Small intestine (tissue), 7 donors: ENCODE measurements around the gene SFT2D1. TPM values are rescaled to one million over a fixed set of nuclear protein-coding genes. Genes with fewer than 3 reads are reported as not detected.

Source experiments
- DNase-seq, 2 donors: peaks; one replicate each; pipeline versions ENCODE4 v3.0.0 to v3.0.0-alpha.2; 2013
- FAIRE-seq: peaks from 2 replicates; lab custom pipeline; 2012; peaks lifted over from hg19 to GRCh38; lab: Jason Lieb, UNC
- H3K27ac ChIP-seq, 3 donors: one replicate each; pipeline ENCODE4 v1.5.1; 2013; ENCODE audit warnings: low read length in 2 of 3, mild to moderate bottlenecking in 2 of 3, control low read depth in 1 of 3, inconsistent platforms in 1 of 3, low read depth in 1 of 3, moderate library complexity in 1 of 3
- H3K27me3 ChIP-seq, 3 donors: one replicate each; pipeline ENCODE4 v1.6.1; 2013; ENCODE audit warnings: low read length in 3 of 3, inconsistent platforms in 1 of 3; ENCODE audit not compliant: control insufficient read depth in 3 of 3, insufficient read depth in 3 of 3
- H3K36me3 ChIP-seq, 3 donors: one replicate each; pipeline ENCODE4 v1.6.1; 2013; ENCODE audit warnings: low read length in 3 of 3, inconsistent platforms in 1 of 3, low read depth in 1 of 3, mild to moderate bottlenecking in 1 of 3, moderate library complexity in 1 of 3; ENCODE audit not compliant: control insufficient read depth in 3 of 3, insufficient read depth in 2 of 3
- H3K4me1 ChIP-seq, 3 donors: one replicate each; pipeline ENCODE4 v1.6.1; 2013; ENCODE audit warnings: low read length in 2 of 3, inconsistent platforms in 1 of 3, low read depth in 1 of 3, mild to moderate bottlenecking in 1 of 3, moderate library complexity in 1 of 3; ENCODE audit not compliant: control insufficient read depth in 3 of 3, insufficient read depth in 2 of 3
- H3K4me3 ChIP-seq, 3 donors: one replicate each; pipeline ENCODE4 v1.5.1; 2013; ENCODE audit warnings: low read length in 3 of 3, control low read depth in 1 of 3, inconsistent platforms in 1 of 3, low read depth in 1 of 3, mild to moderate bottlenecking in 1 of 3, moderate library complexity in 1 of 3
- H3K9me3 ChIP-seq, 2 donors: one replicate each; pipeline ENCODE4 v1.6.1; 2013; ENCODE audit warnings: low read depth in 1 of 2, low read length in 1 of 2; ENCODE audit not compliant: control insufficient read depth in 2 of 2, insufficient read depth in 1 of 2
- WGBS, 3 donors: extraction: QIAGEN DNeasy Blood & Tissue Kit; methylation state at CpG; one replicate each; pipeline ENCODE4 v1.1.7; 2013; 5-methylcytosine and 5-hydroxymethylcytosine counted together
- polyA plus RNA-seq, 4 donors: library from polyadenylated mRNA; stranded (reverse) in 3 of 4; unstranded in 1 of 4; fragments of 200-250 nt in 3 of 4; fragments of 120-200 nt in 1 of 4; gene quantifications; one replicate each; pipeline versions ENCODE4 v1.2.1 to v1.2.3, GENCODE V29; 2013
- donor health status: healthy with polysubstance abuse.
- donor health status: control.
- donor health status: control.
- donor health status: Bipolar disorder and iron deficiency.
- donor health status: healthy.

SFT2D1 gene
- polyA plus RNA-seq, 4 donors = 32.4 to 113 (median 64.2) TPM

DNA sequence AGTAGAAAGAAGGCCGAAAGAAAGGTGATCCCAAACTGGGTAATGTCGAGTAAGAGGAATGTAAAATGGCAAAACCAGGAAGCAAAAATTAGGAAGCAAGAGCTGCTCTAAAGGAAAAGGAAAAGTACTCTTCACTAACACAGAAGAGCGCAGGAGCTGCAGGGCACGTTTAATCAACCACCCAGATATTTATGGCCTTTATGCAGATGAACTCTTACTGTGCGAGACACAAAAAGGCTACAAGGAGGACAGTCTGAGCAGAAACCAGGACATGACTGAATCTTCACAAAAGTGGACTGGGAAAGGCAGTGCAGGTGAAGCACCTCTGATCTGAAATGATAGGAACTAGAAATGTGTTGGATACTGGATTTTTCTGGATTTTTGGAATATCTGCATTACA is 18.9 kb downstream of the SFT2D1 start:
- 86 to 89% (median 88%) methylated on average over 5 of the region's 5 CpGs for WGBS, 3 donors

DNA sequence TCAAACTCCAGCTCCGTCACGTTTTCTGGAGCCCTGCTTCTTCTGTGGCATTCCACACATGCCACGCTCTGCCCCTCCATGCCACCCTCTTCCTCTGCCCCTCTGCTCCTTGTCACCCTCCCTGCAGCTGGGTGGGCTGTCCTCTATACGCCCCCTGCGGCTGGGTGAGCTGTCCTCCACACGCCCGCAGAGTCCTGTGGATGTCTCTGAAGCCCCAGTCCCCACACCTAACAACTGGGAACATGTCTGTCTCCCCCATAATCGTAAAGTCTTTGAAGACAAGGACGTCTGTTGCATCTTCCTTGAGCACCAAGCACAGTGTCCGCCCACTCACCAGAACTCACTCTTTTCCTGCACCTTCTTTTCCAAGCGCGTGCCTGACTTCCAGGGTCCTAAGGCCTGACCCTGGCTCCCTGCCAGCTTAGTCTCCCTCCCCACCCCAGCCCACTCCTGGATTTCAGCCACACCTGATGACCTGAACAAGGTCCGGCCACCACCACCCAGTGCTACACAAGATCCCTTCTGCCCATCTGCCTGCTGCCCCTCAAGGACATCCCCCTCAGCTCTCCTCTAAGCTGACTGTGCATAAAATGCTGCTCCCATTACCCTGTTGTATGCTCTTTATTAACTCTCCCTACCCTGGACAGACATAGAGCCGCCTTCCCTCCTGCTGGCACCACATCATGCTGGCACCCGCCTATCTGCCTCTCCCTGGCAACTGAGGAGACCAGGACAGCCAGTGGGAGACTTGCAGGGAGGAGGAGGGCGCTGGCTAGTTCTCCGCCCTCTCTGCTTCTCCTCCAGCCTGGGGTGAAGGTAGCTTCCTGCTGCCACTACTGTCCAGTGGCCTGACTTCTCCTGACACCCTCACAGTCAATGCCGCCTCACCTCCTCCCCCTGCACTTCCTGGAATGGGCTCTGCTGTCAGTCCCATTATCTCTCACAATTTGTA is 23.4 kb downstream of the SFT2D1 start:
- H3K27ac ChIP-seq = no peak overlapping the region
- H3K27me3 ChIP-seq = no peaks in the 10 kb centered on the region
- WGBS, 3 donors = 83 to 88% (median 86%) methylated on average over 18 of the region's 18 CpGs
- H3K9me3 ChIP-seq = no peaks in the 10 kb centered on the region
- DNase-seq (no peak), FAIRE-seq (no peak)
- H3K36me3 ChIP-seq = peaks cover 0 to 31% (median 0%) of the 10 kb centered on the region in 3 donors
- H3K4me3 ChIP-seq = no peak overlapping the region
- peaks cover 0 to 4% (median 0%) of the 10 kb centered on the region in 3 donors for H3K4me1 ChIP-seq

More for the DNA sequence above, 18.9 kb downstream of the SFT2D1 start:
- FAIRE-seq (no peak), DNase-seq (no peak)
- H3K36me3 ChIP-seq = peaks cover 0 to 46% (median 4%) of the 10 kb centered on the region in 3 donors
- H3K9me3 ChIP-seq = no peaks in the 10 kb centered on the region
- no peak overlapping the region for H3K27ac ChIP-seq
- H3K4me1 ChIP-seq = no peaks in the 10 kb centered on the region
- H3K4me3 ChIP-seq = no peak overlapping the region
- H3K27me3 ChIP-seq = no peaks in the 10 kb centered on the region

DNA sequence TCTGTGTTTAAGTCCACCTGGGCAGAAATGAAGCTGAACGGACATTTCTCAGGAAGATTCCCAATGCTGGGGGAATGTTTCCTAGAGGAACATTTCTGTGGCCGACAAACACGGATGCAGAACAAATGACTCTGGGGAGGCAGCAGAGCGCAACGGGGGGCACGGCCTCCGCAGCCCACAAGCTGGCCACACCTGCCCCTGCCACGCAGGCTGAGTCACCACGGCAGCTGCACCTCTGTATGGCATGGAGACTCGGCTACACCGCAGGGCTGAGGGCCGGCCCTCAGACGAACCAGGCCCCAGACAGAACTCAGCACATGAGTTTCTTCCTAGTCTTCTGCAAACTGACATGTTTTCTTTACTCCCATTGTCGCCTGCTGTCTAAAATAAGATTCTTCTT is 24.1 kb downstream of the SFT2D1 start:
- H3K27me3 ChIP-seq = no peaks in the 10 kb centered on the region
- peaks cover 0 to 9% (median 0%) of the 10 kb centered on the region in 3 donors for H3K4me1 ChIP-seq
- H3K27ac ChIP-seq = no peak overlapping the region
- H3K4me3 ChIP-seq = no peak overlapping the region
- no peaks in the 10 kb centered on the region for H3K9me3 ChIP-seq
- WGBS, 3 donors = 77 to 84% (median 79%) methylated on average over 14 of the region's 14 CpGs
- DNase-seq (no peak), FAIRE-seq (no peak)
- peaks cover 0 to 29% (median 0%) of the 10 kb centered on the region in 3 donors for H3K36me3 ChIP-seq

DNA sequence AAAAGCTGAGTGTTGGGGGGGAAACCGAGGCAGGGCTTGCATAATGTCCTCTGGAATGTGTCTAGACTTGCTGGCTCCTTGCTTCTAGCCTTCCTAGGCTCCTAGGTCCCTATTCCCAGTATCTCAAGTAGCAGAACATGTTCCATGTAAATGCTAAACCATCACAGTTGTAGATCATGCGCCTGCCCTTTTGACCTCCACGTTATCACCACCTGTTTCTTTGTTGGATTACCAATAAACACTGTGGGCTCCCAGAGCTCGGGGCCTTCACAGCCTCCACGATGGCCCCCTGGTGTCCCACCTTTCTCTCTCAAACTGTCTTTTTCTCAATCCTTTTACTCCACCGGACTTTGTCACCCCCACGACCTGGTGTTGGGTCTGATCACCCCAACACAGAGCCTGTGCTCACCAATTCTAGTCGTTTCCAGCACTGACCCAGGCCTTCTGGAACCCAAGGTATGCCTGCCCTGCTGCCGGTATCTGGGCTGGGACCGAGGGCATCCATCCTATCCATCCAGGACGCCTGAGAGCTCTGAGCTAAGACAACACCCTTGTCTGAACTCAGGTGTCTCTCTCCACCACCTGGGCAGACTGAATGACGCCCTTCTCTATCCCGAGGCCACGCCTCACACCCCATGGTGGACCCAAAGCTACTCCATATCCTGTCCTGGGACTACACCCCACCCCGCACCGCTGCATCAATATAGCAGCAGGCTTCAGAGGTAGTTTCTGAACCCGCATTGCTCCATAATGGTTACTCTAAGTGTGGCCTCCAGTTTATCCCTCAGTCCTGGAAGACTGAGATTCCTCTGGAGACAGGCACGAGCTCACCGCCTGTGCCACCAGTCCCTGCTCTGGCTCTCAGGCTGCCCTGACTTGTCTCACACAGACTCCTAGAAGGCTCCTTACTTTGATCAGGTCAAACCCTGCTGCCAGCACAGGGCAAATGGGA is 24.8 kb downstream of the SFT2D1 start:
- no peaks in the 10 kb centered on the region for H3K9me3 ChIP-seq
- DNase-seq (no peak), FAIRE-seq (no peak)
- H3K27me3 ChIP-seq = no peaks in the 10 kb centered on the region
- H3K27ac ChIP-seq = no peak overlapping the region
- no peak overlapping the region for H3K4me3 ChIP-seq
- peaks cover 0 to 29% (median 0%) of the 10 kb centered on the region in 3 donors for H3K36me3 ChIP-seq
- H3K4me1 ChIP-seq = peaks cover 0 to 9% (median 0%) of the 10 kb centered on the region in 3 donors
- 70 to 83% (median 75%) methylated on average over 19 of the region's 19 CpGs for WGBS, 3 donors

DNA sequence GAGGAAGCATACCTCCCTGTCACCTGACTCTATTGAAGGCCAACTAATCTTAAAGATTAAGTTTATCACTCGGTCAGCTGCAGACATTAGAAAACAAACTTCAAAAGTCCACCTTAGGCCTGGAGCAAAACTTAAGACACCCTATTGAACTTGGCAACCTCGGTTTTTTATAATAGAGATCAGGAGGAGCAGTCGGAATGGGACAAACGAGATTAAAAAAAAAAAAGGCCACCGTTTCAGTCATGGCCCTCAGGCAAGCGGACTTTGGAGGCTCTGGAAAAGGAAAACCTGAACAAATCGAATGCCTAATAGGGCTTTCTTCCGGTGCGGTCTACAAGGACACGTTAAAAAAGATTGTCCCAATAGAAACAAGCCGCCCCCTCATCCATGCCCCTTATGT is 26.9 kb downstream of the SFT2D1 start:
- Histone ChIP-seq H3K36me3 (peaks cover 0 to 15% (median 0%) of the 10 kb centered on the region in 3 donors), H3K9me3 (no peaks in the 10 kb centered on the region), H3K27me3 (no peaks in the 10 kb centered on the region), H3K27ac (peak overlapping the region in 2 of 3 donors; percentile 55 to 75), H3K4me3 (no peak overlapping the region), H3K4me1 (peaks cover 0 to 9% (median 0%) of the 10 kb centered on the region in 3 donors)
- DNase-seq = peak; percentile 63 to 77
- no peak for FAIRE-seq
- WGBS, 3 donors = 21 to 66% (median 43%) methylated on average over 11 of the region's 11 CpGs

DNA sequence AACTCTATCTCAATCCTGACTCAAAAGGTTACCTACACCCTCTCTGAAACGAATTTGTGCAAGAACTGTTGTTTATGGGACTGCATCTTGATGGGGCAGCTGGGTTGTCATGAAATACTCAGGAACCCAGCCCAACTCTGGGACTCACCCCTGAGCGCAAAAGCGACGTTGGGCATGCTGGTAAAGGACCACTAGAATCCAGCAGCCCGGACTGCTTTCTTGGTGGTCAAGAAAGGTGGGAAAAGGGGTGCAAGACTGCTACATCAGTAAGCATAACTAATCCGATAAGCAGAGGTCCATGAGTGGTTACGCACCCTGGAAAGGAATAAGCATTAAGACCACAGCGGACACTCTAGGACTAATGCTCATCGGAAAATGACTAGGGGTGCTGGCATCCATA is 27.9 kb downstream of the SFT2D1 start:
- no peak for FAIRE-seq
- H3K36me3 ChIP-seq = peaks cover 0 to 14% (median 0%) of the 10 kb centered on the region in 3 donors
- H3K4me3 ChIP-seq = no peak overlapping the region
- DNase-seq = no peak
- peaks cover 0 to 8% (median 0%) of the 10 kb centered on the region in 3 donors for H3K27me3 ChIP-seq
- 79 to 89% (median 81%) methylated on average over 9 of the region's 9 CpGs for WGBS, 3 donors
- H3K4me1 ChIP-seq = peaks cover 0 to 11% (median 0%) of the 10 kb centered on the region in 3 donors
- H3K9me3 ChIP-seq = no peaks in the 10 kb centered on the region
- H3K27ac ChIP-seq = no peak overlapping the region

DNA sequence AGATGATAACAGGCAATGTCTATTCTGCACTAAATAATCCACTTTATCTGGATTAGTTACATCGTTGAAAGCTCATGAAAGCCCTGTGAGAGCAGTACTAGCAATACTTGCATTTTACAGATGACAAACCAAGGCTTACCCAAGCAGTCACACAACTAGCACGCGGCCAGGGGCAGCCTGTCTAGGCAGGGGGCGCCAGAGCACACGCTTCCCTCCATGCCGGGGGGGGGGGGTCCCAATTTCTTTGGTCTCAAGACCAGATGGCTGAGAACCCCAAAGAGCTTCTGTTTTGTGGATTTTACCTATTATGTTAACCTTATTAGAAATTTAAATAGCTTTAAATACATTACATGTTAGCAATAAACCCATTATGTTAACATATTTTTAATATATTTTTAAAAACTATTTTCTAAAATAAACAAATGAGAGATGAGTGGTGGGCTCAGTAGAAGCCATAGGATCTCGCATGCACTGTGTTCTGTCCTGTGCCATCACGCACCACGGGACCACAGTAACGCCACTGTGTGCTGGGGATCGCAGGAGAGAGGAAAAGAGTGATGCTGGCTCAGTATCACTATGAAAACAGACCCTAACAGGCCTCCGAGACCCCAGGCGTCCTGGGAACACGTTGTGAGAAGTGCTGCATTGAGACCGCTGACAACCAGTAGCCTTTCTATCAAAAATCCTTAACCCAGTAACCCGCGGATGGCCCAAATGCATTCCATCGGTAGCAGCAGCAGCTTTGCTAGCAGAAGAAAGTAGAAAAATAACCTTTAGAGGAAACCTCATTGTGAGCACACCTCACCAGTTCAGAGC is 28.9 kb downstream of the SFT2D1 start:
- Histone ChIP-seq H3K4me1 (peaks cover 0 to 13% (median 0%) of the 10 kb centered on the region in 3 donors), H3K27ac (no peak overlapping the region), H3K36me3 (peaks cover 0 to 4% (median 0%) of the 10 kb centered on the region in 3 donors), H3K9me3 (no peaks in the 10 kb centered on the region), H3K27me3 (peaks cover 0 to 15% (median 0%) of the 10 kb centered on the region in 3 donors), H3K4me3 (no peak overlapping the region)
- WGBS, 3 donors = 55 to 60% (median 55%) methylated on average over 18 of the region's 18 CpGs
- DNase-seq = peak; percentile 33 to 50
- FAIRE-seq = no peak
